GM23248 (cell line): ENCODE measurements around the gene TGIF1.

Experiments
- EZH2 ChIP-seq: fragments of 200-600 bp; sonication (generic); IDR thresholded peaks from 2 replicates; pipeline ENCODE4 v1.6.1; 2018; ENCODE audit warnings: antibody characterized with exemption, mild to moderate bottlenecking; ENCODE audit not compliant: insufficient read depth, poor library complexity, severe bottlenecking
- EZH2phosphoT487 ChIP-seq: fragments of 200-600 bp; sonication (generic); IDR thresholded peaks from 2 replicates; pipeline ENCODE4 v1.6.1; 2018; ENCODE audit warnings: antibody characterized with exemption, moderate library complexity, mild to moderate bottlenecking, low read depth; ENCODE audit not compliant: insufficient read depth

GRCh38 chr18:3447895-3448837, 1.8 kb upstream of the TGIF1 start:
- no peak for TF ChIP-seq EZH2
- no peak for TF ChIP-seq EZH2phosphoT487
